Measurements from ENCODE around the gene SMOC1.

Gene SMOC1

GRCh38 chr14:69999261-69999674 is 120.1 kb downstream of the SMOC1 start:
- H3K36me3 ChIP-seq (ENCODE audit: control insufficient read depth in 5 of 5, insufficient read depth in 5 of 5, low read length in 5 of 5), result no peaks in the 10 kb centered on the region
- peaks cover 0 to 2% (median 0%) of the 10 kb centered on the region in 5 donors for H3K27me3 ChIP-seq (ENCODE audit: control insufficient read depth in 5 of 5, insufficient read depth in 4 of 5, low read length in 5 of 5)
- H3K9ac ChIP-seq (ENCODE audit: low read length in 5 of 5), result no peak overlapping the region
- H3K27ac ChIP-seq (ENCODE audit: low read depth, low read length), result no peak overlapping the region
- no peaks in the 10 kb centered on the region for H3K4me1 ChIP-seq (ENCODE audit: control insufficient read depth in 5 of 5, insufficient read depth in 5 of 5, low read length in 5 of 5)
- H3K4me3 ChIP-seq (ENCODE audit: low read depth in 1 of 5, low read length in 5 of 5), result no peak overlapping the region
- no peaks in the 10 kb centered on the region for H3K9me3 ChIP-seq (ENCODE audit: control insufficient read depth in 5 of 5, low read length in 5 of 5)

GRCh38 chr14:70000601-70001000 is 121.4 kb downstream of the SMOC1 start:
- Histone ChIP-seq H3K27ac (ENCODE audit: low read depth, low read length) (no peak overlapping the region), H3K36me3 (ENCODE audit: control insufficient read depth in 5 of 5, insufficient read depth in 5 of 5, low read length in 5 of 5) (no peaks in the 10 kb centered on the region), H3K4me3 (ENCODE audit: low read depth in 1 of 5, low read length in 5 of 5) (no peak overlapping the region), H3K27me3 (ENCODE audit: control insufficient read depth in 5 of 5, insufficient read depth in 4 of 5, low read length in 5 of 5) (peaks cover 0 to 2% (median 0%) of the 10 kb centered on the region in 5 donors), H3K9me3 (ENCODE audit: control insufficient read depth in 5 of 5, low read length in 5 of 5) (no peaks in the 10 kb centered on the region), H3K4me1 (ENCODE audit: control insufficient read depth in 5 of 5, insufficient read depth in 5 of 5, low read length in 5 of 5) (no peaks in the 10 kb centered on the region), H3K9ac (ENCODE audit: low read length in 5 of 5) (no peak overlapping the region)

GRCh38 chr14:70002589-70003346 is 123.6 kb downstream of the SMOC1 start:
- no peak overlapping the region for H3K4me3 ChIP-seq (ENCODE audit: low read depth in 1 of 5, low read length in 5 of 5)
- peaks cover 0 to 2% (median 0%) of the 10 kb centered on the region in 5 donors for H3K27me3 ChIP-seq (ENCODE audit: control insufficient read depth in 5 of 5, insufficient read depth in 4 of 5, low read length in 5 of 5)
- H3K27ac ChIP-seq (ENCODE audit: low read depth, low read length), result no peak overlapping the region
- H3K9ac ChIP-seq (ENCODE audit: low read length in 5 of 5), result no peak overlapping the region
- H3K9me3 ChIP-seq (ENCODE audit: control insufficient read depth in 5 of 5, low read length in 5 of 5), result no peaks in the 10 kb centered on the region
- H3K36me3 ChIP-seq (ENCODE audit: control insufficient read depth in 5 of 5, insufficient read depth in 5 of 5, low read length in 5 of 5), result no peaks in the 10 kb centered on the region
- no peaks in the 10 kb centered on the region for H3K4me1 ChIP-seq (ENCODE audit: control insufficient read depth in 5 of 5, insufficient read depth in 5 of 5, low read length in 5 of 5)

GRCh38 chr14:70004791-70005190 is 125.6 kb downstream of the SMOC1 start:
- no peak overlapping the region for H3K27ac ChIP-seq (ENCODE audit: low read depth, low read length)
- H3K9ac ChIP-seq (ENCODE audit: low read length in 5 of 5), result no peak overlapping the region
- H3K9me3 ChIP-seq (ENCODE audit: control insufficient read depth in 5 of 5, low read length in 5 of 5), result no peaks in the 10 kb centered on the region
- H3K27me3 ChIP-seq (ENCODE audit: control insufficient read depth in 5 of 5, insufficient read depth in 4 of 5, low read length in 5 of 5), result peaks cover 0 to 2% (median 0%) of the 10 kb centered on the region in 5 donors
- no peak overlapping the region for H3K4me3 ChIP-seq (ENCODE audit: low read depth in 1 of 5, low read length in 5 of 5)
- no peaks in the 10 kb centered on the region for H3K36me3 ChIP-seq (ENCODE audit: control insufficient read depth in 5 of 5, insufficient read depth in 5 of 5, low read length in 5 of 5)
- H3K4me1 ChIP-seq (ENCODE audit: control insufficient read depth in 5 of 5, insufficient read depth in 5 of 5, low read length in 5 of 5), result no peaks in the 10 kb centered on the region

- no peaks in the 10 kb centered on the region for H3K4me1 ChIP-seq (ENCODE audit: control insufficient read depth in 5 of 5, insufficient read depth in 5 of 5, low read length in 5 of 5)
- H3K36me3 ChIP-seq (ENCODE audit: control insufficient read depth in 5 of 5, insufficient read depth in 5 of 5, low read length in 5 of 5), result no peaks in the 10 kb centered on the region
- H3K27me3 ChIP-seq (ENCODE audit: control insufficient read depth in 5 of 5, insufficient read depth in 4 of 5, low read length in 5 of 5), result peaks cover 0 to 2% (median 0%) of the 10 kb centered on the region in 5 donors
- H3K9ac ChIP-seq (ENCODE audit: low read length in 5 of 5), result no peak overlapping the region
- no peak overlapping the region for H3K27ac ChIP-seq (ENCODE audit: low read depth, low read length)
- H3K4me3 ChIP-seq (ENCODE audit: low read depth in 1 of 5, low read length in 5 of 5), result no peak overlapping the region
- H3K9me3 ChIP-seq (ENCODE audit: control insufficient read depth in 5 of 5, low read length in 5 of 5), result no peaks in the 10 kb centered on the region
Measured at GRCh38 chr14:70005281-70005805, 126.1 kb downstream of the SMOC1 start.

- Histone ChIP-seq H3K9me3 (ENCODE audit: control insufficient read depth in 5 of 5, low read length in 5 of 5) (no peaks in the 10 kb centered on the region), H3K27ac (ENCODE audit: low read depth, low read length) (no peak overlapping the region), H3K9ac (ENCODE audit: low read length in 5 of 5) (no peak overlapping the region), H3K4me1 (ENCODE audit: control insufficient read depth in 5 of 5, insufficient read depth in 5 of 5, low read length in 5 of 5) (no peaks in the 10 kb centered on the region), H3K4me3 (ENCODE audit: low read depth in 1 of 5, low read length in 5 of 5) (no peak overlapping the region), H3K36me3 (ENCODE audit: control insufficient read depth in 5 of 5, insufficient read depth in 5 of 5, low read length in 5 of 5) (no peaks in the 10 kb centered on the region), H3K27me3 (ENCODE audit: control insufficient read depth in 5 of 5, insufficient read depth in 4 of 5, low read length in 5 of 5) (no peaks in the 10 kb centered on the region)
Measured at GRCh38 chr14:70006699-70007098, 127.5 kb downstream of the SMOC1 start.

GRCh38 chr14:70008284-70009262 is 129.4 kb downstream of the SMOC1 start:
- peaks cover 0 to 2% (median 0%) of the 10 kb centered on the region in 5 donors for H3K27me3 ChIP-seq (ENCODE audit: control insufficient read depth in 5 of 5, insufficient read depth in 4 of 5, low read length in 5 of 5)
- H3K4me3 ChIP-seq (ENCODE audit: low read depth in 1 of 5, low read length in 5 of 5), result no peak overlapping the region
- no peaks in the 10 kb centered on the region for H3K4me1 ChIP-seq (ENCODE audit: control insufficient read depth in 5 of 5, insufficient read depth in 5 of 5, low read length in 5 of 5)
- no peaks in the 10 kb centered on the region for H3K36me3 ChIP-seq (ENCODE audit: control insufficient read depth in 5 of 5, insufficient read depth in 5 of 5, low read length in 5 of 5)
- no peak overlapping the region for H3K27ac ChIP-seq (ENCODE audit: low read depth, low read length)
- H3K9ac ChIP-seq (ENCODE audit: low read length in 5 of 5), result no peak overlapping the region
- no peaks in the 10 kb centered on the region for H3K9me3 ChIP-seq (ENCODE audit: control insufficient read depth in 5 of 5, low read length in 5 of 5)

GRCh38 chr14:70009961-70010360 is 130.7 kb downstream of the SMOC1 start:
- Histone ChIP-seq H3K9ac (ENCODE audit: low read length in 5 of 5) (no peak overlapping the region), H3K4me3 (ENCODE audit: low read depth in 1 of 5, low read length in 5 of 5) (no peak overlapping the region), H3K27ac (ENCODE audit: low read depth, low read length) (no peak overlapping the region), H3K27me3 (ENCODE audit: control insufficient read depth in 5 of 5, insufficient read depth in 4 of 5, low read length in 5 of 5) (peaks cover 0 to 6% (median 0%) of the 10 kb centered on the region in 5 donors), H3K4me1 (ENCODE audit: control insufficient read depth in 5 of 5, insufficient read depth in 5 of 5, low read length in 5 of 5) (no peaks in the 10 kb centered on the region), H3K9me3 (ENCODE audit: control insufficient read depth in 5 of 5, low read length in 5 of 5) (no peaks in the 10 kb centered on the region), H3K36me3 (ENCODE audit: control insufficient read depth in 5 of 5, insufficient read depth in 5 of 5, low read length in 5 of 5) (no peaks in the 10 kb centered on the region)

GRCh38 chr14:70011098-70011497 is 131.9 kb downstream of the SMOC1 start:
- no peak overlapping the region for H3K9ac ChIP-seq (ENCODE audit: low read length in 5 of 5)
- H3K4me3 ChIP-seq (ENCODE audit: low read depth in 1 of 5, low read length in 5 of 5), result no peak overlapping the region
- H3K4me1 ChIP-seq (ENCODE audit: control insufficient read depth in 5 of 5, insufficient read depth in 5 of 5, low read length in 5 of 5), result no peaks in the 10 kb centered on the region
- no peaks in the 10 kb centered on the region for H3K36me3 ChIP-seq (ENCODE audit: control insufficient read depth in 5 of 5, insufficient read depth in 5 of 5, low read length in 5 of 5)
- H3K27ac ChIP-seq (ENCODE audit: low read depth, low read length), result no peak overlapping the region
- H3K9me3 ChIP-seq (ENCODE audit: control insufficient read depth in 5 of 5, low read length in 5 of 5), result no peaks in the 10 kb centered on the region
- peaks cover 0 to 6% (median 0%) of the 10 kb centered on the region in 5 donors for H3K27me3 ChIP-seq (ENCODE audit: control insufficient read depth in 5 of 5, insufficient read depth in 4 of 5, low read length in 5 of 5)

GRCh38 chr14:70011708-70012107 is 132.5 kb downstream of the SMOC1 start:
- H3K27ac ChIP-seq (ENCODE audit: low read depth, low read length), result no peak overlapping the region
- no peak overlapping the region for H3K9ac ChIP-seq (ENCODE audit: low read length in 5 of 5)
- H3K36me3 ChIP-seq (ENCODE audit: control insufficient read depth in 5 of 5, insufficient read depth in 5 of 5, low read length in 5 of 5), result no peaks in the 10 kb centered on the region
- H3K4me1 ChIP-seq (ENCODE audit: control insufficient read depth in 5 of 5, insufficient read depth in 5 of 5, low read length in 5 of 5), result no peaks in the 10 kb centered on the region
- no peak overlapping the region for H3K4me3 ChIP-seq (ENCODE audit: low read depth in 1 of 5, low read length in 5 of 5)
- H3K9me3 ChIP-seq (ENCODE audit: control insufficient read depth in 5 of 5, low read length in 5 of 5), result no peaks in the 10 kb centered on the region
- peaks cover 0 to 6% (median 0%) of the 10 kb centered on the region in 5 donors for H3K27me3 ChIP-seq (ENCODE audit: control insufficient read depth in 5 of 5, insufficient read depth in 4 of 5, low read length in 5 of 5)
